Fibroblast of skin of abdomen (primary cell): ENCODE results near the gene IGFALS.
"Not testable (repeated sequence)": the region's sequence is repeated elsewhere in the genome, so short reads cannot be mapped to it uniquely, and the experiment has no call there.

ENCODE experiments used
- DNase-seq: peaks from one replicate; pipeline ENCODE4 v3.0.0-alpha.2; 2013

IGFALS gene

DNA sequence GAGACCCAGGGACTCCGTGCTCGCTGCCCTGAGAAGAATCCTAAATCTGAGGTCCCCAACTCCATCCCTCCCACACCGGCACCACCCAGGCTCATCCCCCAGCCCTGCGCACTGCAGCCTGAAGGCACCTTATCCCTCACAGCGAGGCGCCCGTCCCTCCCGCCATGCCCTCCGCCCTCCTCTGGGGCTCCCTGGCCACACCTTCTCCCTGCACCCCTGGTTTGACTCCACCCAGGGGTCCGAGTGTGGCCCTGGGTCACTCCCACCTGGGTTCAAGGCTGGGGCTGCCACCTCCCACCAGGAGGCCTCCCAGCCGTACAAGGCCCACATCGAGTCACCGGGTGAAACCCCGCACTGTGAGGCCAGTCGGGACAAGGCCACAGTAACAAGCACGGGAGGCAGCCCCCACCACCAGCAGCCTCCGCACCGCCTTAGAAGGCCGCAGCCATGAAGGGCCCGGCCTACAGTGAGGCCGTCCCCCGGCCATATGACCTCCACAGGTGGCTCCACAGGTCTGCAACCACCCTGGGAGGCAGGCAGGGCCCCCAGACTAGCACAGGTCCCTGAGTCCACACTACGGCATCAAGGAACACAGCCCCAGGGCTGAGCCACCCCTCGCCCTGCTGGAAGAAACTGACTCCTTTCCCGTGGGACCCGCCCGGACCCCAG, 24.8 kb upstream of the IGFALS start:
- no peak for DNase-seq

- DNase-seq = no peak
These were observed 24.2 kb upstream of the IGFALS start for GRCh38 chr16:1817716-1818115.

DNA sequence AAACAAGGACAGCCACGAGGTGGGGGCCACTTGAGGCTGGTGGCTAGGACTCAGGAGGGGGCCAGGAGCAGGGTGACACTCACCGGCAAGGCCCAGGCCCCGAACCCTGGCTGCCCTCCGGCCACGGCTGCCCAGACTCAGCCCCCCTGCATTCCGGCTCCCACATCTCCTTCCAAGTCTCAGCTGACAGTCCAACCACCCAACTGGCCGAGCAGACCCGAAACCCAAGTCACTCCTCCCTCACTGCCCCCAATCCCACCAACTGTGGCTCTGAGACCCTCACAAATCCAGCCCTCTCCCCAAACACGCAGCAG, 23.7 kb upstream of the IGFALS start:
- no peak for DNase-seq

DNA sequence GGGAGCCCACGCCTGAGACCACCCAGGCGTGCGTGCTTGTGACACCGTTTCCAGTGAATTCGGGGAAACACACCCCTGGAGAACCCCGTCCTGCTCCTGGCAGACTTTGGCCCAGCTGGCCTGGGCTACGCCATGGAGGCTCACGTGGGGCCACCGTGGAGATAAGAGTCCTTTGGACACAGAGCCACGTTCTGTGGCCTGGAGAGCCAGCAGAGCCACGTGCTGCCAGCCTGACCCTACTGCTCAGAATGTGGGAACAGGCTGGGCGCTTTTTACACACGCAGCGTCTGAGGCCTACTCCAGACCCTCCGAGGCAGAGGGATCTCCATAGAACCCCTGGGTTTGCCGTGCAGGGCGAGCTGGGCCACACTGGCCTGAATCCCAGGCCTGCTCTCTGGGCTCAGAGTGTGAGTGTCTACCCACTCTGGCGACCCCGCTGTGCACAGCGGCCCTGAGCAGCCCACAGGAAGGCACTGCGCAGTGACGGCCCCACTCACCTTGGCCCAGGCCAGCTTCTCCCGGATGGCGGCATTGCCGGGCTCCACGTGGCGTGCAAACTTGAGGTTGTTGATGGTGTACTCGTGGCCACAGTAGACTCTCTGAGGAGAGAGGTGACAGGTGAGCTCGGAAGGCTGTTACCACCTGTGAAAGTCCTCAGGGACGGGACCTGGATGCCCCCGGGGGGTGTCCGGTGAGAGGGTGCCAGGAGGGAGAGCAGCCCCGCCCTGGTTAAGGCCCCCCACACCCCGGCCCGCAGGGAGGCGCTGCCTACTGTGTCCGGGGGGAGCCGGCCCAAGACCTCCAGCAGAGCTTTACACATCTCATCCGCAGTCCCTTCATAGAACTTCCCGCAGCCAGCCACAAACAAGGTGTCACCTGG, 23.1 kb upstream of the IGFALS start:
- DNase-seq = no peak

DNA sequence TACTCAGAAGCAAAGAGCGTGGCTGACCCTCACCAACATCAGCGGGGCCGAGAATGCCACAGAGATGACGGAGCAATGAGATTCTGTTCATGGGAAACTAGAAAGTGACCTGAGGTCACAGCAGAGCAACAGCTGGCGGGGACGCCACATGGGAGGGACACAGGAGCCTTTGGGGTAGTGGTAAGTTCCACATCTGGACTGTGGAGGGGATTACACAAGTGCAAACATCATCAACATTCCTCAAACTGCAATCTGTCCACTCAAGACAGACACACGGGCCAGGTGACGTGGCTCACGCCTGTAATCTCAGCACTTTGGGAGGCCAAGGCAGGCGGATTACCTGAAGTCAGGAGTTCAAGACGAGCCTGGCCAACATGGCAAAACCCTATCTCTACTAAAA, 22.0 kb upstream of the IGFALS start:
- no peak for DNase-seq

GRCh38 chr16:1812732-1813163, 19.2 kb upstream of the IGFALS start:
- peak; percentile 48 for DNase-seq

- DNase-seq = no peak
These were observed 17.0 kb upstream of the IGFALS start for GRCh38 chr16:1810536-1810935.

- no peak for DNase-seq
These were observed 16.6 kb upstream of the IGFALS start for GRCh38 chr16:1810106-1810505.

- no peak for DNase-seq
These were observed 15.8 kb upstream of the IGFALS start for GRCh38 chr16:1809281-1809801.

DNA sequence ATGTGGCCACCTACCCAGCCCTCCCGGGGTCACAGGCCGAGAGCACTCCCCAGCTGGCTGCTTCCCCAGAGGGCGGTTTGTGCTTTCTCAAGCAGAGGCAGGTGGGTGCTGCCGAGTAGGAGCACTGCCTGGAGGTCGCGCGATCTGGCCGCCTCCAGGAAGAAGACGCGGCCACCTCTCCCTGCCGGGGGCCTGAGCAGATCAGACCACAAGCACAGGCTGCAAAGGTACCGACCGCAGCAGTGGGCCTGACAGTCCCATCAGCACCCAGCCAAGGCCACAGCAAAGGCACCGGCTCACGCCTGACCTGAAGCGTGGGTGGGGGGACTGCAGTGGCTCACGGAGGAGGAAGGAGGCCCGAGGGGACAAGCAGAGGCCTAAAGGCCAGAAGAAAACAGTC, 15.2 kb upstream of the IGFALS start:
- DNase-seq = no peak

DNA sequence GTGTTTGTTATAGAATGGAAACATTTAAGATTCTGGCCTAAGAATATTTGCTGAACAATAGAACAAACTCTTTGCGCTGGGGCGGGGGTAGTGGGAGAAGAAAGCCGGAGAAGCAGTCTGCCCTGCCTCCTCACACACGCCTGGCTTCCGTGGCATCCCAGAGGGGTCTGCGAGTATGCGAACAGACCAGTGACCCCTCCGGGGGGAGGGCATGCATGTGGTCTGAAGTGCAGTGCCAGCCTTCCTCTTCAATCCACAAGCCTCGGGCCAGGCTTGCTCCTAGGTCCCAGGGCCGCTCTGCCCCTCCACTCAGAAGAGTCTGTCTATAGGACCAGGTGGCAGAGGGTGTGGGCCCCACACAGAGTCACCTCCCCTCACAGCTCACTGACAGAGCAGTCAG, 14.1 kb upstream of the IGFALS start:
- no peak for DNase-seq

GRCh38 chr16:1800701-1801100, 7.2 kb upstream of the IGFALS start:
- no peak for DNase-seq

DNA sequence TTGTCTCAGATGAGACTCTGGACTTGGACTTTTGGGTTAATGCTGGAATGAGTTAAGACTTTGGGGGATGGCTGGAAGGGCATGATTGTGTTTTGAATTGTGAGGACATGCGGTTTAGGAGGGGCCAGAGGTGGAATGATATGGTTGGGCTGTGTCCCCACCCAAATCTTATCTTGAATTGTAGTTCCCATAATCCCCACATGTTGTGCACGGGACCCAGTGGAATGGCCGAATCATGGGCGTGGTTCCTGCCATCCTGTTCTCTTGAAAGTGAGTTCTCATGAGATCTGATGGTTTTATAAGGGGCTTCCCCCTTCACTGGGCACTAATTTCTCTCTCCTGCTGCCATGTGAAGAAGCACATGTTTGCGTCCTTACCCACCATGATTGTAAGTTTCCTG, 5.8 kb upstream of the IGFALS start:
- DNase-seq = not testable (repeated sequence)

DNA sequence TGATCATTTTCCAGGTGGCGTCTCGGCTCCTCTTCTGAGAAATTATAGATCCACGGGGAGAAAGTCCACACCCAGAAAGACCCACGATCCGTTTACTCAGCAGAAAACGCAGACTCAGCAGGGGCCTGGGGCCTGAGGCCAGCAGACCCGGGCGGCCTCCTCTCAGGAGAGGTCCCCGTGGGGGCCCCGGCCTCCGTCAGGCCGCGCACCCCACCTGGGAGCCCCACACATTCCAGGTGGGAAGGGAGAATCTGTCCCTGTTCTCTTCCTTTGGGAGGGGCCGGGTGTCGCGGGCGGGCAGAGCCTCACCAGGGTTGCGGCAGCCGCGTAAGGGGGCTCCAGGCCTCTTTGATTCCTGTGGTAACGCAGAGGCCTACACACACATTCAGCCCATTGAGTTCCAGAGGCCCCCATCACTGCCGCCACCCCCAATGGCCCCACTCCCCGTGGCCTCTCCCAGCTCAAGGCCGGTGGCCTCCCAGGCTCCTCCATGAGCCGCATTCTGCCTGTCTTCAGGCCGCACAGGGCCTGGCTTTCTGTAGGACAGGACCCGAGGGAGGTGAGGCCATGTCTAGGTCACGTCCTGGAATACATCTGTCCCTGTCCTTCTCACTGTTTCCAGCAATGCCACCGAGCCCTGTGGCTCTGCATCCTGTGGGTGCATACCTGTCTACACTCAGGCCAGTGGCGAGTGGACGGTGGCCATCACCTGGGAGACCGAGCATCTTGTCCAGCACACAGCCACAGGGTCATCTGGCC, 1.6 kb upstream of the IGFALS start:
- DNase-seq = no peak

DNA sequence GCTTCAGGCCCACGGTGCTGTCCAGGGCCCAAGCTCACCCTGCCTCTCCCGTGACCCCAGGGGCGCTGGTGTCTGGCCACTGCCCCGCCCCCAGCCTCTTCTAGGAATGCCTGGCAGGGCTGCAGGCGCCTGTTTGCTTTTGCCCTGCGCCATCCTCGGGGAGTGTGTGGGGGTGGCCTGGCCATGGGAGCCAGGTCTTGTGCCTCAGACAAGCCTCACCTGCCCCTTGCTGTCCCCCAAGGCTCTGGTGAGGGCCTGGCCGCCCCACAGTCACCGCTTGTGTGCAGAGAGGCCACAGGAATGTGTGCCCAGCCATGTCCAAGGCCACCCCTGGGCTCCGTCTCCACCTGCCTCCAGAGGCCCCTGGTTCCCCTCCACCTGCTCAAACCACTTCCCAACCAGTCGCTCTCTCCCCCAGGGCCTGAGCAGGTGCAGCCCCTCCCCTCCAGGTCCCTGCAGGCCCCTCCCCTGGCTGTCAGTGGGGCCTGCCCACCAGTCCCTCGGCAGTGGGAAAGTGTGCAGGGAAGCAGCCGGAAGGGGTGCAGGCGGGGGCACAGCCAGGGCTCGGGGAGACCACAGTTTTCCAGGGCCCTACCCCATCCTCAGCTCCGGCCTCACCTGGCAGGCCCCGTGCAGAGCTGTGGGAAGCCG, 841 bp upstream of the IGFALS start:
- DNase-seq = no peak

DNA sequence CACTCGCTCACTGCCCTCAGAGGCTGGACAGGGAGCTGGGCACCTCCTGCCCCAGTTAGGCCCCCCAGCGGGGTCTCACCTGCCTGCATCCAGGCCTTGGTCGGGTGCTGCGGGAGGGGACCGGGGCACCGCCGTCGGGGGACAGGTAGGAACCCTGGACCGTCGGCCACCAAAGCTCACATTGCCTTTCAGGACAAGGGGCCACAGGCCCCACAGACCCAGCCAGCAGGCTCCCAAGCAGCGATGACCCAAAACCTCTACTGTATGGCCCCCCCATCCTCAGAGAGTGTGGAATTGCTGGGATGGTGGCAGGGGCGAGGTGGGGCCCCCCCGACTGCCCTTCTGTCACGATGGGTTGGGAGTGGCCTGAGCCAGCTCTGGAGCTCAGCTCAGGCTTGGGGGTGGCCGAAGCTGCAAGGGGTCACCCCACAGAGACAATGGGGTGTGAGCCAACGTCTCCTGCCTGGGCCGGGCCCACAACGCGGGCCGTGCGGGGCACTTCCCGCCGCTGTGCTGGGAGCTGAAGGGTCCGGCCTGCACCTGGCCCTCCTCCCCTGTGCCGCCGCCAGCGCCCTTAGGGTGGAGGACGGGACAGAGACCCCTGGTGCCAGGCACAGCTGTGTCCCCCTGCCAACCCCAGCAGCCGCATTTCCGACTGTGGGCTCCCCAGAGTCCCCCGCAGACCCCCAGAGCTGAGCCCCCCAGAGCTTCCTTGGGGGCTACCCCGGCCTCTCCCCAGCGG, 498 bp downstream of the IGFALS start:
- DNase-seq = no peak

- DNase-seq = no peak
These were observed 1.3 kb downstream of the IGFALS start for GRCh38 chr16:1791943-1792812.

DNA sequence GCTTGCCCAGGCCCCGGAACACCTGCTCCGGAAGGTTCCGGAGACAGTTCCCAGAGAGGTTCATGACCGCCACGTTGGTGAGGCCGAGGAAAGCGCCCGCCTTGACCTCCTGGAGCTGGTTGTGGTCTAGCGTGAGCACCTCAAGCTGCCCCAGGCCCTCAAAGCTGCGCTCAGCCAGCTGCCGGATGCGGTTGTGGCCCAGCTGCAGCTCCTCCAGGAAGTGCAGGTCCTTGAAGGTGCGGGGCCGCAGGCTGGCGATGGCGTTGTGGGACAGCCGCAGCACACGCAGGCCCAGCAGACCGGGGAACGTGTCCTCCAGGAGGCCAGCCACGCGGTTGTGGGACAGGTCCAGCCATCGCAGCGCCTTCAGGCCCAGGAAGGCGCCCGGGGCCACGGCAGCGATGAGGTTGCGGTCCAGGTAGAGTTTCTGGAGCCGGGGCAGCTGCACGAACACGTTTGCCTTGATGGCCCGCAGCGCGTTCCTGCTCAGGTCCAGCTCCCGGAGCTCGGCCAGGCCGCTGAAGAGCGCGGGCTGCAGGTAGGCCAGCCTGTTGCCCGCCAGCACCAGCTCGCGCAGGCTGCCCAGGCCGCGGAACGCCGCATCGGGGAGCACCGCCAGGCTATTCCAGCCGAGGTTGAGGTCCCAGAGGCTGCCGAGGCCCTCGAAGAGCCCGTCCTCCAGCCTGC, 2.1 kb downstream of the IGFALS start:
- DNase-seq = no peak

GRCh38 chr16:1790611-1791255, 2.8 kb downstream of the IGFALS start:
- DNase-seq = no peak

- DNase-seq = no peak
These were observed 3.3 kb downstream of the IGFALS start for GRCh38 chr16:1790261-1790610.
